ENCODE measurements around the gene AAK1. TPM values are rescaled to one million over a fixed set of nuclear protein-coding genes. Genes with fewer than 3 reads are reported as not detected.

Gene AAK1
- total RNA-seq, 1 experiment from 2014 or later: 30.6 TPM

DNA sequence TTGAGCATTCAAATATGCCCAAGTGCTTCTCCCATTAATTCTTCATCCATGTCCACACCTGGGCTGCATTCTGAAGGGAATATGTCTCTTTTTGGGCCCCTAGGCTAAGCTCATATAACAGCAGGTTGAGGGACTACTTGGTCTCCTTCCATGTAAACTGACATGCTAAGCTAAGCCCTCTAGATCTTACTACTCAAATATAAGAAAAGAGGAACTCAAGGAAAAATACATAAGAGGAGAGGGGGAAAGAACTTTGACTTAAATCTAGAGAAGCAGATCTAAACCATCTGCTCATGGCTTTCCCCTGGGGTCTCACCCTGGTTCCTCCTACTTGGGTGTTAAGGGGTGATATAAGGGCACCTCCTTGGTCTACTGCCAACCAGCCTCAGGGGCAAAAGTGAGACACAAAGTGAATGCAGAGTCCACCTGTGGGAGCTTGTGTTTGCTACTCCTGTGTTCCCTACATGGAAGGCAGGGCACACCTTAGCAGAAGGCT lies 186.5 kb downstream of the AAK1 start:
- Histone ChIP-seq H3K56ac (ENCODE audit: insufficient read length, low read depth, low read length) (no peak overlapping the region), H3K9ac (ENCODE audit: extremely low read depth, insufficient read length, low read length) (no peak overlapping the region), H4K8ac (replicated peaks; ENCODE audit: insufficient read length, low read depth, low read length) (no peak overlapping the region), H3T11ph (ENCODE audit: low read length) (no peak overlapping the region), H3K23me2 (ENCODE audit: insufficient read length, low read depth, low read length, poor library complexity, severe bottlenecking) (no peaks in the 10 kb centered on the region), H3K9me3 (ENCODE audit: control insufficient read depth, low read depth, low read length) (no peaks in the 10 kb centered on the region), H3K79me2 (ENCODE audit: insufficient read depth, low read length) (no peaks in the 10 kb centered on the region), H3K23ac (ENCODE audit: insufficient read length, low read depth, low read length) (no peak overlapping the region), H4K5ac (ENCODE audit: insufficient read length, low read depth, low read length) (no peak overlapping the region), H4K91ac (ENCODE audit: insufficient read length, low read depth, low read length) (no peak overlapping the region), H2BK20ac (ENCODE audit: low read depth, low read length, poor library complexity, severe bottlenecking) (no peak overlapping the region), H3K27ac (ENCODE audit: insufficient read length, low read depth, low read length) (no peak overlapping the region), H2BK5ac (ENCODE audit: insufficient read length, low read length) (no peak overlapping the region), H4K20me1 (ENCODE audit: control insufficient read depth, insufficient read depth, insufficient read length) (no peaks in the 10 kb centered on the region), H3K4ac (ENCODE audit: low read depth, low read length) (no peak overlapping the region), H3K27me3 (ENCODE audit: insufficient read depth, low read length) (no peaks in the 10 kb centered on the region), H3K79me1 (ENCODE audit: insufficient read depth, low read depth, low read length, poor library complexity, severe bottlenecking) (no peaks in the 10 kb centered on the region), H2BK15ac (ENCODE audit: low read depth, low read length) (no peak overlapping the region), H2AK5ac (ENCODE audit: insufficient read length, low read length) (no peak overlapping the region), H2BK120ac (ENCODE audit: low read depth, low read length, poor library complexity, severe bottlenecking) (no peak overlapping the region), H3K14ac (ENCODE audit: insufficient read depth, low read length) (no peak overlapping the region), H2AFZ (ENCODE audit: low read length) (no peak overlapping the region), H2BK12ac (ENCODE audit: insufficient read length, low read depth, low read length) (no peak overlapping the region), H3K4me2 (ENCODE audit: insufficient read depth, insufficient read length, low read length) (no peak overlapping the region), H3K4me1 (ENCODE audit: insufficient read depth, low read length) (no peaks in the 10 kb centered on the region), H3K18ac (ENCODE audit: insufficient read length, low read depth, low read length) (no peak overlapping the region)
- no peaks in the 10 kb centered on the region for H3K36me3 Mint-ChIP-seq (ENCODE audit: insufficient read depth in 1 of 3, low read depth in 3 of 3)
- H3K4me1 Mint-ChIP-seq: peaks cover 22 to 34% of the 10 kb centered on the region in 2 experiments
- DNase-seq: no peak
- H3K4me3 Mint-ChIP-seq: no peak overlapping the region
- H3K27me3 Mint-ChIP-seq (ENCODE audit: low read depth): no peaks in the 10 kb centered on the region
- TF ChIP-seq, protein P1, sequence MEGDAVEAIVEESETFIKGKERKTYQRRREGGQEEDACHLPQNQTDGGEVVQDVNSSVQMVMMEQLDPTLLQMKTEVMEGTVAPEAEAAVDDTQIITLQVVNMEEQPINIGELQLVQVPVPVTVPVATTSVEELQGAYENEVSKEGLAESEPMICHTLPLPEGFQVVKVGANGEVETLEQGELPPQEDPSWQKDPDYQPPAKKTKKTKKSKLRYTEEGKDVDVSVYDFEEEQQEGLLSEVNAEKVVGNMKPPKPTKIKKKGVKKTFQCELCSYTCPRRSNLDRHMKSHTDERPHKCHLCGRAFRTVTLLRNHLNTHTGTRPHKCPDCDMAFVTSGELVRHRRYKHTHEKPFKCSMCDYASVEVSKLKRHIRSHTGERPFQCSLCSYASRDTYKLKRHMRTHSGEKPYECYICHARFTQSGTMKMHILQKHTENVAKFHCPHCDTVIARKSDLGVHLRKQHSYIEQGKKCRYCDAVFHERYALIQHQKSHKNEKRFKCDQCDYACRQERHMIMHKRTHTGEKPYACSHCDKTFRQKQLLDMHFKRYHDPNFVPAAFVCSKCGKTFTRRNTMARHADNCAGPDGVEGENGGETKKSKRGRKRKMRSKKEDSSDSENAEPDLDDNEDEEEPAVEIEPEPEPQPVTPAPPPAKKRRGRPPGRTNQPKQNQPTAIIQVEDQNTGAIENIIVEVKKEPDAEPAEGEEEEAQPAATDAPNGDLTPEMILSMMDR (conservative IDR thresholded peaks at IDR 0.05): no peak
- no peaks in the 10 kb centered on the region for H3K9me3 Mint-ChIP-seq
- H3K27ac Mint-ChIP-seq: peak overlapping the region in 1 of 3 experiments; percentile 70; a peak in 1 of 7 replicates
